ENCODE data around the gene NPB. TPM values are rescaled to one million over a fixed set of nuclear protein-coding genes. Genes with fewer than 3 reads are reported as not detected.

The NPB gene
- total RNA-seq, 1 donor from 2014 or later: not detected

GRCh38 chr17:81869221-81870130 is 32.6 kb upstream of the NPB start:
- peak in 1 of 2 donors; percentile 45 for DNase-seq (ENCODE audit: low read depth in 2 of 2)

GRCh38 chr17:81870131-81870980 is 31.7 kb upstream of the NPB start:
- peak in 1 of 2 donors; percentile 58 for DNase-seq (ENCODE audit: low read depth in 2 of 2)

GRCh38 chr17:81870981-81871386 is 31.1 kb upstream of the NPB start, which contains the start of gene ARHGDIA:
Gene ARHGDIA, minus strand, starts transcription at chr17:81871337. Its CDS starts 1,407 bp downstream, at chr17:81869930.
- DNase-seq (ENCODE audit: low read depth in 2 of 2): no peak

GRCh38 chr17:81871387-81872230 is 30.4 kb upstream of the NPB start:
- DNase-seq (ENCODE audit: low read depth in 2 of 2): peak; percentile 71 to 89

- DNase-seq (ENCODE audit: low read depth in 2 of 2): no peak
Observed at GRCh38 chr17:81877569-81877968, 24.5 kb upstream of the NPB start.

- no peak for DNase-seq (ENCODE audit: low read depth in 2 of 2)
Observed at GRCh38 chr17:81878294-81878693, 23.7 kb upstream of the NPB start.

GRCh38 chr17:81879121-81879520 is 22.9 kb upstream of the NPB start:
- no peak for DNase-seq (ENCODE audit: low read depth in 2 of 2)

GRCh38 chr17:81884520-81884919 is 17.5 kb upstream of the NPB start:
- no peak for DNase-seq (ENCODE audit: low read depth in 2 of 2)

GRCh38 chr17:81884968-81885367 is 17.1 kb upstream of the NPB start:
- no peak for DNase-seq (ENCODE audit: low read depth in 2 of 2)

GRCh38 chr17:81885454-81885853 is 16.6 kb upstream of the NPB start:
- no peak for DNase-seq (ENCODE audit: low read depth in 2 of 2)

GRCh38 chr17:81885869-81886548 is 16.0 kb upstream of the NPB start:
- peak in 1 of 2 donors; percentile 17 for DNase-seq (ENCODE audit: low read depth in 2 of 2)

GRCh38 chr17:81888105-81888987 is 13.7 kb upstream of the NPB start:
- no peak for DNase-seq (ENCODE audit: low read depth in 2 of 2)

- no peak for DNase-seq (ENCODE audit: low read depth in 2 of 2)
Observed at GRCh38 chr17:81888988-81889595, 12.9 kb upstream of the NPB start.

- no peak for DNase-seq (ENCODE audit: low read depth in 2 of 2)
Observed at GRCh38 chr17:81889602-81890001, 12.4 kb upstream of the NPB start.

GRCh38 chr17:81890447-81891302 is 11.4 kb upstream of the NPB start:
- DNase-seq (ENCODE audit: low read depth in 2 of 2): peak in 1 of 2 donors; percentile 51

GRCh38 chr17:81891303-81891552 is 10.8 kb upstream of the NPB start:
- DNase-seq (ENCODE audit: low read depth in 2 of 2): no peak

- no peak for DNase-seq (ENCODE audit: low read depth in 2 of 2)
Observed at GRCh38 chr17:81895400-81895799, 6.6 kb upstream of the NPB start.

- DNase-seq (ENCODE audit: low read depth in 2 of 2): no peak
Observed at GRCh38 chr17:81898029-81898866, 3.8 kb upstream of the NPB start.

All from dermis microvascular lymphatic vessel endothelial cell (primary cell).